Endodermal cell (in vitro differentiated cells): ENCODE measurements around the gene NOBOX. TPM values are rescaled to one million over a fixed set of nuclear protein-coding genes. Genes with fewer than 3 reads are reported as not detected.

Experiments
- DNase-seq: peaks from one replicate; pipeline ENCODE4 v3.0.0-alpha.2; 2017
- H3K27ac ChIP-seq: 2 replicates; pipeline ENCODE4 v1.5.1; 2013; ENCODE audit warnings: mild to moderate bottlenecking, low read depth, low read length, moderate library complexity
- H3K27me3 ChIP-seq: 2 replicates; pipeline ENCODE4 v1.6.1; 2013; ENCODE audit warnings: mild to moderate bottlenecking, low read length, moderate library complexity; ENCODE audit not compliant: insufficient read depth, control insufficient read depth, poor library complexity, severe bottlenecking
- H3K36me3 ChIP-seq: 2 replicates; pipeline ENCODE4 v1.7.0; 2013; ENCODE audit warnings: mild to moderate bottlenecking, low read length, moderate library complexity; ENCODE audit not compliant: control insufficient read depth, insufficient read depth
- H3K4me1 ChIP-seq: one replicate; pipeline ENCODE4 v1.7.0; 2013; ENCODE audit warnings: low read length; ENCODE audit not compliant: control insufficient read depth, insufficient read depth
- H3K4me3 ChIP-seq: 2 replicates; pipeline ENCODE4 v1.5.1; 2013; ENCODE audit warnings: mild to moderate bottlenecking, low read length, moderate library complexity
- H3K9ac ChIP-seq: 2 replicates; pipeline ENCODE4 v1.6.1; 2013; ENCODE audit warnings: mild to moderate bottlenecking, low read length, moderate library complexity; ENCODE audit not compliant: poor library complexity, severe bottlenecking; ENCODE audit errors: extremely low read depth
- H3K9me3 ChIP-seq: 2 replicates; pipeline ENCODE4 v1.6.1; 2013; ENCODE audit warnings: mild to moderate bottlenecking, low read length, moderate library complexity; ENCODE audit not compliant: control insufficient read depth
- H3K27ac Mint-ChIP-seq: 2 replicates; pipeline ENCODE4 v1.8.0; 2020; ENCODE audit warnings: mixed read lengths
- H3K27me3 Mint-ChIP-seq: 2 replicates; pipeline ENCODE4 v1.8.0; 2021; ENCODE audit warnings: mild to moderate bottlenecking, mixed read lengths; ENCODE audit not compliant: insufficient read depth
- H3K36me3 Mint-ChIP-seq: 2 replicates; pipeline ENCODE4 v1.8.0; 2020; ENCODE audit warnings: low read depth, mixed read lengths
- H3K4me1 Mint-ChIP-seq: 2 replicates; pipeline ENCODE4 v1.8.0; 2020; ENCODE audit warnings: mixed read lengths
- H3K4me3 Mint-ChIP-seq: 2 replicates; pipeline ENCODE4 v1.8.0; 2020; ENCODE audit warnings: mild to moderate bottlenecking, moderate library complexity, mixed read lengths
- H3K9me3 Mint-ChIP-seq: 2 replicates; pipeline ENCODE4 v1.8.0; 2020; ENCODE audit warnings: mild to moderate bottlenecking, mixed read lengths
- WGBS, 2 experiments: methylation state at CpG; one replicate each; pipeline versions ENCODE4 v1.1.5 to v1.1.7; 2013; ENCODE audit warnings: missing lambda C conversion rate in 2 of 2, mixed read lengths in 1 of 2; ENCODE audit not compliant: insufficient coverage in 1 of 2, insufficient read length in 1 of 2; 5-methylcytosine and 5-hydroxymethylcytosine counted together
- total RNA-seq, 2 donors: library from RNA; stranded (reverse); fragmentation: NEBNext Ultra II Directional in 1 of 2; extraction: Animal tissue kit (Norgen Biotek cat#: 25700) in 1 of 2; gene quantifications; 2 replicates in 1 of 2; 3 replicates in 1 of 2; pipeline ENCODE4 v1.2.1, GENCODE V29; 2021
- TF ChIP-seq, protein P1 (sequence below): fragments of 200-600 bp; sonication (generic); conservative IDR thresholded peaks from 2 replicates; pipeline ENCODE4 v1.5.0; 2021; ENCODE audit warnings: antibody characterized with exemption, mild to moderate bottlenecking

The NOBOX gene
- total RNA-seq, 2 donors from 2014 or later = not detected

DNA sequence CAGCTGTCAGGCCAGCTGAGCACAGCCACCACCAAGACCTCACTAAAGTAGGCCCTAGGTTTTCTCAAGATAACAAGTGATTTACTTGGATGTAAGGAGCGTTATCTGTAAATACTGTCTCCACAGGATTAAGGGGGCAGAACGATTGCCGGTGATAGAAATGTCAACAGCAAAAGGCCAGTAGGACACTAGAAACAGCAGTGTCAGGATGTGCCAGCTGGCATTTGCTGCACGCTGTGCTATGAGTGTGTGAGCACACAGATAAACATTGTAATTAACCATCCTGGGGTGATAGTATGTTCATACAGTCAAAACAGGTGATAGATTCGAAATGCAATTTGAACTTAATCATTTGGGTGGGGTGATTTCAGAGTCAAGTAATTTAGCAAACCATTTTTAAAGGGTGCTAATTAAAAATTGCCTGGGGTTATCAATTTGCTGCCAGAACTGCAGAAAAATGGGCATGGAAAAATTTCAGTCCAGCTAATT is 36.3 kb upstream of the NOBOX start:
- no peak overlapping the region for H3K4me3 Mint-ChIP-seq
- H3K9ac ChIP-seq = no peak overlapping the region
- H3K4me1 Mint-ChIP-seq = peaks cover 11% of the 10 kb centered on the region
- H3K27ac ChIP-seq = no peak overlapping the region
- H3K4me3 ChIP-seq = no peak overlapping the region
- 76 to 85% methylated on average over 5 of the region's 5 CpGs for WGBS, 2 experiments
- H3K9me3 Mint-ChIP-seq = no peaks in the 10 kb centered on the region
- H3K36me3 ChIP-seq = no peaks in the 10 kb centered on the region
- no peaks in the 10 kb centered on the region for H3K9me3 ChIP-seq
- H3K4me1 ChIP-seq = no peaks in the 10 kb centered on the region
- DNase-seq = no peak
- no peaks in the 10 kb centered on the region for H3K27me3 Mint-ChIP-seq
- no peak overlapping the region for H3K27ac Mint-ChIP-seq
- TF ChIP-seq, protein P1, sequence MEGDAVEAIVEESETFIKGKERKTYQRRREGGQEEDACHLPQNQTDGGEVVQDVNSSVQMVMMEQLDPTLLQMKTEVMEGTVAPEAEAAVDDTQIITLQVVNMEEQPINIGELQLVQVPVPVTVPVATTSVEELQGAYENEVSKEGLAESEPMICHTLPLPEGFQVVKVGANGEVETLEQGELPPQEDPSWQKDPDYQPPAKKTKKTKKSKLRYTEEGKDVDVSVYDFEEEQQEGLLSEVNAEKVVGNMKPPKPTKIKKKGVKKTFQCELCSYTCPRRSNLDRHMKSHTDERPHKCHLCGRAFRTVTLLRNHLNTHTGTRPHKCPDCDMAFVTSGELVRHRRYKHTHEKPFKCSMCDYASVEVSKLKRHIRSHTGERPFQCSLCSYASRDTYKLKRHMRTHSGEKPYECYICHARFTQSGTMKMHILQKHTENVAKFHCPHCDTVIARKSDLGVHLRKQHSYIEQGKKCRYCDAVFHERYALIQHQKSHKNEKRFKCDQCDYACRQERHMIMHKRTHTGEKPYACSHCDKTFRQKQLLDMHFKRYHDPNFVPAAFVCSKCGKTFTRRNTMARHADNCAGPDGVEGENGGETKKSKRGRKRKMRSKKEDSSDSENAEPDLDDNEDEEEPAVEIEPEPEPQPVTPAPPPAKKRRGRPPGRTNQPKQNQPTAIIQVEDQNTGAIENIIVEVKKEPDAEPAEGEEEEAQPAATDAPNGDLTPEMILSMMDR = no peak
- no peaks in the 10 kb centered on the region for H3K36me3 Mint-ChIP-seq
- no peaks in the 10 kb centered on the region for H3K27me3 ChIP-seq

DNA sequence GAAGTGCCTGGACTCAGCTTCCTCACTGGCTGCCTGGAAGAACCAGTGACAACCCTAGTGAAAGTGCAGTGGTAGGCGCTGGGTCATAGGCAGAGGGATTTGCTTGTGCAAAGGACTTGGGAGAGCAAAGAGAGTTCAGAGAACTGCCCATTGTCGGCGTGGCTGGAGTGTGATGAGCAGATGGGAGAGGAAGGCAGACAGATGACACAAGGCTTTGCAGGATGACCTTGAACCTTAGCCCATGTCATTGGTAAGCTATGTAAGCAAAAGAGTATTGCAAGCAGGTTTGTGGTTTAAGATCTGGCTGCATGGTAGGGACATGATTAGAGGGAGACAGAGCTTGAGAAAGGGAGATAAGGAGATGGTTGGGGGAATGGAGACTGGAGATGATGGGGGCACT is 35.3 kb upstream of the NOBOX start:
- H3K36me3 Mint-ChIP-seq = no peaks in the 10 kb centered on the region
- H3K4me3 ChIP-seq = no peak overlapping the region
- H3K4me3 Mint-ChIP-seq = no peak overlapping the region

DNA sequence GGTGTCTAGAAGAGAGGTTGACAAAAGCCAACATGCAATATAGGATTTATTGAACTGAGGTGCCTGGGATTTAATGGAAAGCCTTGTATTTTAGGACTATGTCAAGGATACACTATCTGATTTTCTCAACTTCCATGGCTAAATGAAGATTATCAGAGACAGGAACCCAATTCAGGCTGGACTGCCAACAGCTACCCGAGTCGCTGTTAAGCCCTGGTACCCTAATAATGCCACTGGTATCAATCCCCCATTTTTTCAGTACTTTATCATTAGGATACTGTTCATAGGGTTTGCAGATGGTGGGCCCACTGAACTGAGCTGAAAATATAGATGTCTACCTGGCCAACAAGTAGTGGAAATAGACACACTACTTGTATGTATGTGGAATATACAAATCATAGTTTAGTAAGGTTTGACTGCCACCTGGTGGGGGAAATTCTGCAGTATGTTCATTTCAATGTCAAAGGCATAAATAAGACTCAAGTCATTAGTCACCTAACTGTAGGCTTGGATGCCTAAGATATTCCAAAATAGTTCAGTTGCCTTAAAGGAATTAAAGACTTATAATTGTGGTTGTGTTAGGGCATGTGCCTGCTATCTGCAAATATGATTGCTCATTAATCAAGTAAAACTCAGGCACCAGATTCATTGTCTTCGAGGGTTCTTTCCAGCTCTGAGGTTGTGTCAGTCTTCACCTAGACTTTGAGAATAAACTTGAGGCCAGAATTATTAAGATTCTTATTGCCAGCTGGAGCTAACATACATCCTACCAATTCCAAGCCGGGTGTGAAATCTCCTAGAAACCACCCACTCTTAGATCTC is 34.1 kb upstream of the NOBOX start:
- H3K27me3 Mint-ChIP-seq = no peaks in the 10 kb centered on the region
- no peaks in the 10 kb centered on the region for H3K9me3 Mint-ChIP-seq
- H3K9ac ChIP-seq = no peak overlapping the region
- no peaks in the 10 kb centered on the region for H3K4me1 ChIP-seq
- no peak overlapping the region for H3K4me3 Mint-ChIP-seq
- no peaks in the 10 kb centered on the region for H3K36me3 Mint-ChIP-seq
- H3K27ac ChIP-seq = no peak overlapping the region
- H3K27me3 ChIP-seq = no peaks in the 10 kb centered on the region
- H3K4me1 Mint-ChIP-seq = peaks cover 11% of the 10 kb centered on the region
- WGBS, 2 experiments = 94% methylated on average over 3 to 4 of the region's 4 CpGs
- H3K9me3 ChIP-seq = no peaks in the 10 kb centered on the region
- TF ChIP-seq, protein P1 = peak; percentile 85
- H3K27ac Mint-ChIP-seq = no peak overlapping the region
- H3K4me3 ChIP-seq = no peak overlapping the region
- H3K36me3 ChIP-seq = no peaks in the 10 kb centered on the region
- DNase-seq = peak; percentile 87

More for the DNA sequence above, 35.3 kb upstream of the NOBOX start:
- Histone ChIP-seq H3K9ac (no peak overlapping the region), H3K27me3 (no peaks in the 10 kb centered on the region), H3K9me3 (no peaks in the 10 kb centered on the region), H3K36me3 (no peaks in the 10 kb centered on the region), H3K4me1 (no peaks in the 10 kb centered on the region), H3K27ac (no peak overlapping the region)
- DNase-seq = no peak
- TF ChIP-seq, protein P1 = no peak
- Mint-ChIP-seq H3K4me1 (peaks cover 11% of the 10 kb centered on the region), H3K27me3 (no peaks in the 10 kb centered on the region), H3K9me3 (no peaks in the 10 kb centered on the region), H3K27ac (no peak overlapping the region)
- WGBS, 2 experiments = 93 to 100% methylated on average over 2 to 3 of the region's 3 CpGs
